Activated CD8-positive, alpha-beta T cell treated with anti-CD3 and anti-CD28 coated beads, Interleukin-2, amount 10 ng/mL, durations not matched to agents 7 days and 5 days (primary cell): ENCODE data around the gene TMEM81. TPM values are rescaled to one million over a fixed set of nuclear protein-coding genes. Genes with fewer than 3 reads are reported as not detected.

Experiments
- ATAC-seq: fragments of 150-1000 bp; cut with Tn5 transposase; one replicate; pipeline ENCODE4 v1.10.0; 2021; ENCODE audit warnings: moderate library complexity
- CTCF ChIA-PET: fragments of 350-600 bp; sonication (Branson Sonifier 250); formaldehyde crosslinking; loops from one replicate; lab custom pipeline; 2021; ENCODE audit warnings: antibody characterized with exemption; lab: Charles Lee
- POLR2A ChIA-PET: fragments of 350-600 bp; sonication (Branson Sonifier 250); formaldehyde crosslinking; loops from one replicate; lab custom pipeline; 2021; ENCODE audit warnings: antibody characterized with exemption; lab: Charles Lee
- DNase-seq: peaks from one replicate; pipeline ENCODE4 v3.0.0-alpha.2; 2020
- H3K27ac Mint-ChIP-seq: one replicate; pipeline ENCODE4 v1.8.0; 2021; ENCODE audit warnings: mild to moderate bottlenecking, mixed read lengths
- H3K27me3 Mint-ChIP-seq: one replicate; pipeline ENCODE4 v1.8.0; 2021; ENCODE audit warnings: low read depth, mixed read lengths
- H3K36me3 Mint-ChIP-seq: one replicate; pipeline ENCODE4 v1.8.0; 2021; ENCODE audit warnings: low read depth, mixed read lengths
- H3K4me1 Mint-ChIP-seq: one replicate; pipeline ENCODE4 v1.8.0; 2021; ENCODE audit warnings: low read depth, mixed read lengths
- H3K4me3 Mint-ChIP-seq: one replicate; pipeline ENCODE4 v1.8.0; 2021; ENCODE audit warnings: mild to moderate bottlenecking, mixed read lengths
- H3K9me3 Mint-ChIP-seq: one replicate; pipeline ENCODE4 v1.8.0; 2022; ENCODE audit warnings: mixed read lengths; ENCODE audit not compliant: insufficient read depth
- total RNA-seq, 2 experiments: library from RNA; stranded (reverse); gene quantifications; one replicate each; pipeline ENCODE4 v1.2.3, GENCODE V29; 2021

Gene TMEM81
- total RNA-seq, 2 experiments from 2014 or later = 2.3 to 2.8 TPM

DNA sequence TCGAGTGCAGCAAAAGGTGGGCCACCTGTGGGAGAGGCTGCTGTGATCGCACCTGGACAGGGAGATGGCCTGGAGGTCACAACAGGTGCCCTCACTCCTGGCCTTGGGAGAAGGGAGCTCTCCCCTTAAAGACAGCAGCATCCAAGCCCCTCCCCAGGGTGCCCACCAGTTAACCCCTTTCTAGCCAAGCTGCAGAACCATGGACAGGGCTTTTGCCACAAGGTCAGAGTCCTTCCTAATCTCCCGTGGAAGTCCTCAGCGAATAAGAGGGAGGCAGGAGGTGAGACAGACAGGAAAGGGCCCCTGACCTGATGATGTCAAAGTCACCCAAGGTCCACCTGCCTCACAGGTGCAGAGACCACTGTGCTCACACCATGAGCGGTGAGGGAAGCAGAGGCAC, 39.5 kb downstream of the TMEM81 start:
- H3K9me3 Mint-ChIP-seq = no peaks in the 10 kb centered on the region
- H3K27ac Mint-ChIP-seq = no peak overlapping the region
- H3K4me3 Mint-ChIP-seq = no peak overlapping the region
- H3K4me1 Mint-ChIP-seq = no peaks in the 10 kb centered on the region
- CTCF ChIA-PET = no interaction called here
- no peaks in the 10 kb centered on the region for H3K36me3 Mint-ChIP-seq
- H3K27me3 Mint-ChIP-seq = peaks cover 50% of the 10 kb centered on the region
- POLR2A ChIA-PET = no interaction called here
- no peak for ATAC-seq
- DNase-seq = no peak

DNA sequence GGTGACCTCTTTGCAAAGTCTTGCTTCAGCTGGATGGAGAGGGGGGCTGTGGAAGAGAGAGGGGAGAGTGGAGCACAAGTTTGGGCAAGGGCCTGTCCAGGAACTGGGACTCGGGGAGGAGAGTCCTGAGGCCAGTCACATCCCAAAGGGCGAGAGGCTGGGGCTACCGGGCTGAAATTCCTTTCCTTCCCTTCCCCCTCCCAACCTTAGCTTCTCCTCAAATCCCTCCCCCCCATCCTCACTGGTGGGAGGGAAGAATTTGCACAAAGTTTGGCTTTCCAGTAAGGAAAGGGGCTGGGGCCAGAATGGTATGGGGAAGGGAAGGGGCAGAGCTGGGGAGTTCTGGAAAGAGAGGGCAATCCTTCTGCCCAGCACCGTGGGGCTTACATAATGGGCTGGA, 40.4 kb downstream of the TMEM81 start:
- ChIA-PET CTCF (no interaction called here), POLR2A (no interaction called here)
- ATAC-seq (no peak), DNase-seq (no peak)
- H3K36me3 Mint-ChIP-seq = no peaks in the 10 kb centered on the region
- no peak overlapping the region for H3K4me3 Mint-ChIP-seq
- H3K4me1 Mint-ChIP-seq = no peaks in the 10 kb centered on the region
- no peaks in the 10 kb centered on the region for H3K9me3 Mint-ChIP-seq
- H3K27ac Mint-ChIP-seq = no peak overlapping the region
- H3K27me3 Mint-ChIP-seq = peaks cover 52% of the 10 kb centered on the region

DNA sequence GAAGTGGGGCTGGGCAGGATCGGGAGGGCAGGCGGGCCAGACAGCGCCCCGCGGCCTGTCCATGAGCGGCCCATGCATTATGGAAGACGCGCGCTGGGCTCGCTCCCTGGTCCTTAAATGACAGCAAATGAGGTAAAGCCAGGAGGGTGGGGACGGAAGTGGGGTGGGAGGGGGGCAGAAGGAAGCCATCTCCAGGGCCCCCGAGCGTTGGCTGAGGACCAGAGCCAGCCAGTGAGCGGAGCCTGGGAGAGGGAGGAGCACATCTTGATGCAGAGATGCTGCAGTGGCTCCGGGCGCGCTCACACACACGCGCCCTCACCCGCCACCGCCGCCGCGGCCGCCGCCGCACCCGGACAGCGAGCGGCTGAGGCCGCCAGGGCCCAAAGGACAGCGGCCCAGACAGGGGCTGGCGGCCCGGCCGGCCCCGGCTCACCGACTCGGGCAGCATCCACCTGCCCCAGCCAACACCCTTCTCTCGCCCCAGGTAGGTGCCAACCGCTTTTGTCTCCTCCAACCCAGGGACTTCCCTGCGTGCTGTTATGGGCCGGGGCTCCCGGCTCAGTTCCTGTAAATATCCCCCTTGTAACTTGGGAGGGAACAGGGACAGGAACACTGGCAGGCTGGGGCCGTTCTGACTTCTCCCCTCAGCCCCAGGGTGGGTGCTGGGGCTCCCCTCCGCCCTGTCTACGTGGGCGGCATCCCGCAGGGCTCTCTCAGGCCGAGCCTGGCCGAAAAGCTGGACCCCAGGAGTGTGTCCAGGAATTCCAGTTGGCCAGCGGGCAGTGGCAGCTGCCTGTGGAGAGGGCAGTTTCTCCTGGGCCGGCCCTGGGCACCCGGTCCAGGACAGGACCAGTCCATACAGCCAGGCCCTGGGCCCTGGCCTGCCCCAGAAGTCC, 41.1 kb downstream of the TMEM81 start, which contains the start of gene CNTN2:
CNTN2 (plus strand) TSS at position 302 of the 896 bp plus-strand sequence. CDS start 9,974 bp downstream, outside the sequence.
- ATAC-seq (peak; percentile 48), DNase-seq (no peak)
- no peaks in the 10 kb centered on the region for H3K9me3 Mint-ChIP-seq
- no peaks in the 10 kb centered on the region for H3K36me3 Mint-ChIP-seq
- no peak within 1 kb of the TSS for H3K27ac Mint-ChIP-seq
- ChIA-PET CTCF (interaction anchor here (1.1 kb wide), 1 partner anchor 18 kb away, joined by 4 read pairs; no protein-coding TSS in a partner anchor), POLR2A (no interaction called here)
- no peak within 1 kb of the TSS for H3K4me3 Mint-ChIP-seq
- no peaks in the 10 kb centered on the region for H3K4me1 Mint-ChIP-seq
- peaks cover 53% of the 10 kb centered on the region for H3K27me3 Mint-ChIP-seq

DNA sequence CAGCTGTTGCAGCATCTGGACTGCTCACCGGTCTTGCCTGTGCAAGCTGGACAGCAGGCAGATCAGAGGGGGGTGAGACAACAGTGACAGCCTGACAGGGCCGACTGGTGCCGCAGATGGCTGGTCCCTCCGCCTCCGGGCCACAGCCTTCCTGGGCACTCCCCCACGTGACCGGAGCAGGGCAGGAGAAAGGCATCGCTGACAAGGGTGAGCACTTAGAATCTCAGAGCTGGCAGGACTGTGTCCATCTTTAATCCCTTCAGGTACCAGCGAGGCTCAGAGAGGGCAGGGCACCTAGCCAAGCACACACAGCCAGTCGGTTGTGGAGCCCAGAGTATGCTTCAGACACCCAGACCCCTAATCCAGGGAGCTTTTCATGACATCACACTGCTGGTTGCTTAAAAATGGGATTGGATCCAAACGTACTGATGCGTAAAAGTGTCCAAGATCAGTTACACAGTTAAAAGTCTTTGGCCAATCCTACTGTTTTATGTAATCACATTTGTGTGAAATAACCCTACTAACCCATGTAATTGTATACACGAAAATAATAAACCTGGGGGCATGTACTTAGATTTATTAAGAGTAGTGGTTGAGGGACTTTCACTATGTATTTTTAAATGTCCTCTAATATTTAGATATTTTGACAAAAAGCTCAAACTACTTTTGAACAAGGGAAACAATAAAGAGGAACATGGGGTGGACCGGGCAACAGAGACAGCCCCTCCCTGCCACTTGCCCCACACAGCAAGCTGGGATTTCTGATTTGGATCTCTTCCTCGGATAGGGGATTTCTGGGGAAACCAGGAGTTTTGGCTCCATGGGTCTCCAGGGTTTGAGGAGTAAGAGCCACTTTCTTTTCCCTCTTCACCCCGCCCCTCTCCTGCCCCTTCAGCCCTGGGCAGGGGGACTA, 42.0 kb downstream of the TMEM81 start:
- Mint-ChIP-seq H3K36me3 (no peaks in the 10 kb centered on the region), H3K27me3 (peaks cover 50% of the 10 kb centered on the region), H3K4me1 (no peaks in the 10 kb centered on the region), H3K27ac (no peak overlapping the region), H3K9me3 (no peaks in the 10 kb centered on the region), H3K4me3 (no peak overlapping the region)
- POLR2A ChIA-PET = no interaction called here
- CTCF ChIA-PET = interaction anchor here (1.1 kb wide), 1 partner anchor 19 kb away, joined by 4 read pairs; no protein-coding TSS in a partner anchor
- DNase-seq (no peak), ATAC-seq (no peak)

DNA sequence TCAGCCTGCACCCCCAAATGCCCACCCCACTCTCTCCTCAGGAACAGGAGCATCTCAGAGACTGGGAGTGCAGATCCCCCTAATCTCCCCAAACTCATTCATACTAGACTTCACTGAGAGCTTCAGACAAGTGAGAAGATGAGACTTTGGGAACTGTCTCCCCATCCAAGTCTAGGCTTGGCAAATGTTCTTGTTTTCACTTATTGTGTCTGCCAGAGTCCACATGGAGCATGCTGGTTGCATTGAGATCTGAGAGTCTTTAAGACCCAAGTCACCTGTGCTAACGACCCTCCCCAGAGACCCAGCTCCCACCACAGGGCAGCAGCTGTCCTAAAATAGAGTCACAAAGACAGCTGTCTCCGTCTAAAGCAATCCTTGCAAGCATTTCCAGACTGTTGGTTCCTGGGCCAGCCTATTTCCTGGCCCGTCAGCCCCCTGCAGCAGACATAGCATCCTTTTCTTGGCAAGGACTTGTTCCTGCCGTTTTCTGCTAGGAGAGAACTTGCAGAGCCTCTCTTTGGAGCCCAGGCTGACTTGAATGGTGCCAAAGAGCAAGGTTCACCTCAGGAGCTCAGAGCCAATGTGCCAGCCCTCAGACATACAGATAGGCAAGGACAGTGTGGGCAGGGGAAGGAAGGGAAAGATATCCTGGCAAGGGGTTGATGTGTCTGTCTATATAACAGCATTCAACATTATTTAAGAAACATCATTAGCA, 43.1 kb downstream of the TMEM81 start:
- ATAC-seq = no peak
- Mint-ChIP-seq H3K27me3 (peaks cover 49% of the 10 kb centered on the region), H3K4me3 (no peak overlapping the region), H3K4me1 (no peaks in the 10 kb centered on the region), H3K36me3 (no peaks in the 10 kb centered on the region), H3K27ac (no peak overlapping the region), H3K9me3 (no peaks in the 10 kb centered on the region)
- DNase-seq = no peak
- CTCF ChIA-PET = interaction anchor here (0.6 to 1.0 kb wide), 2 partner anchors 215 to 294 kb away, joined by 3 read pairs; no protein-coding TSS in a partner anchor
- POLR2A ChIA-PET = no interaction called here

DNA sequence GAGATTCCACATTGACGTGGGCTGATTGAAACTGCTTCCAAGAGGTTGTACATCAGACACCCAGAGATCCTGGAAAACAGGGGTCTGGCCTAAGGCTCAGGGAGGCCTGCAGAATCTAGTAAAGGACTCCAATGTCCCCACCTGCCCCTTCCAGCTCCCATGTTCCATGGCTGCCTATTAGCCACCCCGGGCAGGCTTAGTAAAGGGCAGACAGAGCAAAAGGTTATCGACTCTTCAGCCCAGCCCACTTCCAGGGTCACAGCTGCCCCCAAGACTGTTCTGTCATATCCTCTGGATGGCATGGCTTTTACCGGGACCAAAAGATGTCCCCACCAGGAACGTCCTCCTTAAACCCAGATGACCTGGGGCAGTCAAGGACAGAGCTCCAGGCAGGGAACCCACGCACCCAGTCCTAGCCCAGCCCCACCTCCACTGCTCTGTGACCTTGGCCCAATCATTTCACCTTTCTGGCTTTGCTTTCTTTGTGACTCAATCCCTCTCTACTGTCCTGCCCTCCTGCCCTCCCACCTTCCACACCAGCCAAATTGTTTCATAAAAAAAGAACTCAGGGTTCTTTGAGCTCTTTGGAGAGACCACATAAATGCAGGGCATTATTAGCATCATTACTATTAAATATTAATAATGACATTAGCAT, 46.0 kb downstream of the TMEM81 start:
- no peak for DNase-seq
- H3K4me3 Mint-ChIP-seq = no peak overlapping the region
- H3K27me3 Mint-ChIP-seq = peaks cover 25% of the 10 kb centered on the region
- H3K9me3 Mint-ChIP-seq = no peaks in the 10 kb centered on the region
- CTCF ChIA-PET = interaction anchor here (1.6 to 2.7 kb wide), 2 partner anchors 23 to 49 kb away, joined by 4 to 14 read pairs; no protein-coding TSS in a partner anchor
- POLR2A ChIA-PET = no interaction called here
- no peaks in the 10 kb centered on the region for H3K4me1 Mint-ChIP-seq
- ATAC-seq = no peak
- no peak overlapping the region for H3K27ac Mint-ChIP-seq
- H3K36me3 Mint-ChIP-seq = no peaks in the 10 kb centered on the region

DNA sequence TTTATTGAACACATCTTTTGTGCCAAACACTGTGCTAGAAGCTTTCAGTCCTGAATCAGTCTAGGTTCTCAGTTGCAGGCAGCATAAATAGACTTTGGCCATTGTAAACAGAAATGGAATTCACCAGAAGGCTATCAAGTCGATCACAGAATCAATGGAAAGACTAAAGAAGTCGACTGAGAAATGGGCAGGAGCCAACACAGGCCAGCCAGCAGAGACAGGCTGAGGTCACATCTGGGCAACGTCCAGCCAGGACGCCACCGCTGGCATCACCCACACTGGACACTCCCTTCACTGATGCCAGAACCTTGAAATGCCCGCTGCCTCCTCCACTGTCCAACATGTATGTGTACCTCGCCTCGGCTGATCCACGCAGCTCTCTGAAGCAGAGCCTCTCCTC, 46.7 kb downstream of the TMEM81 start:
- no peak for DNase-seq
- no peak for ATAC-seq
- no peaks in the 10 kb centered on the region for H3K9me3 Mint-ChIP-seq
- H3K36me3 Mint-ChIP-seq = no peaks in the 10 kb centered on the region
- no peaks in the 10 kb centered on the region for H3K4me1 Mint-ChIP-seq
- ChIA-PET POLR2A (no interaction called here), CTCF (interaction anchor here (2.7 kb wide), 1 partner anchor 24 kb away, joined by 14 read pairs; no protein-coding TSS in a partner anchor)
- H3K4me3 Mint-ChIP-seq = no peak overlapping the region
- peaks cover 25% of the 10 kb centered on the region for H3K27me3 Mint-ChIP-seq
- no peak overlapping the region for H3K27ac Mint-ChIP-seq

Other genes starting within 250 kb of the TMEM81 start
- under 1 TPM in 1 of 2 experiments, not detected in 1; 0.32 TPM for gene NFASC, start 213.6 kb downstream of the TMEM81 start, total RNA-seq
- gene CNTN2, start 41.2 kb downstream of the TMEM81 start, total RNA-seq = not detected
- 10 to 100 TPM; 20.3 to 22.0 TPM for gene RBBP5, start 37.5 kb upstream of the TMEM81 start, total RNA-seq
- 10 to 100 TPM in 1 of 2 experiments, 1 to 10 TPM in 1; 9.7 to 10.4 TPM for gene DSTYK, start 127.2 kb upstream of the TMEM81 start, total RNA-seq
- gene TMCC2, start 143.5 kb upstream of the TMEM81 start, total RNA-seq = 1 to 10 TPM; 2.6 to 2.7 TPM
- gene NUAK2, start 237.3 kb upstream of the TMEM81 start, total RNA-seq = 1 to 10 TPM; 1.6 TPM